ENCODE results near the gene IFITM1. TPM values are rescaled to one million over a fixed set of nuclear protein-coding genes. Genes with fewer than 3 reads are reported as not detected.

Gene IFITM1
- total RNA-seq, 1 donor from 2014 or later: 526 TPM

- Histone ChIP-seq H2AFZ (ENCODE audit: low read depth, low read length) (no peak overlapping the region), H3K4me1 (ENCODE audit: insufficient read depth, low read length) (peaks cover 10% of the 10 kb centered on the region), H3K9me3 (ENCODE audit: insufficient read depth, low read depth, low read length) (peaks cover 2% of the 10 kb centered on the region), H3K36me3 (ENCODE audit: insufficient read depth, low read length) (no peaks in the 10 kb centered on the region), H4K20me1 (ENCODE audit: insufficient read depth, low read length) (no peaks in the 10 kb centered on the region), H3K27ac (ENCODE audit: low read depth, low read length) (no peak overlapping the region), H3K4me3 (ENCODE audit: insufficient read depth, low read depth, low read length) (no peak overlapping the region), H3K4me2 (ENCODE audit: low read length) (no peak overlapping the region), H3K9ac (ENCODE audit: low read length) (no peak overlapping the region), H3K79me2 (ENCODE audit: insufficient read depth, low read length) (no peaks in the 10 kb centered on the region), H3K27me3 (ENCODE audit: insufficient read depth, low read length) (no peaks in the 10 kb centered on the region)
- FAIRE-seq (no peak), DNase-seq (ENCODE audit: low read depth) (no peak)
- Mint-ChIP-seq H3K9me3 (ENCODE audit: unreplicated experiment) (no peaks in the 10 kb centered on the region), H3K36me3 (ENCODE audit: low read depth, unreplicated experiment) (no peaks in the 10 kb centered on the region), H3K27me3 (ENCODE audit: low read depth, unreplicated experiment) (peaks cover 7% of the 10 kb centered on the region), H3K27ac (ENCODE audit: unreplicated experiment) (no peak overlapping the region), H3K4me3 (ENCODE audit: unreplicated experiment) (no peak overlapping the region), H3K4me1 (ENCODE audit: low read depth, unreplicated experiment) (peaks cover 7% of the 10 kb centered on the region)
- TF ChIP-seq EZH2 (IDR thresholded peaks at IDR 0.05; ENCODE audit: insufficient read depth, low read length): no peak
- TF ChIP-seq, protein P1, sequence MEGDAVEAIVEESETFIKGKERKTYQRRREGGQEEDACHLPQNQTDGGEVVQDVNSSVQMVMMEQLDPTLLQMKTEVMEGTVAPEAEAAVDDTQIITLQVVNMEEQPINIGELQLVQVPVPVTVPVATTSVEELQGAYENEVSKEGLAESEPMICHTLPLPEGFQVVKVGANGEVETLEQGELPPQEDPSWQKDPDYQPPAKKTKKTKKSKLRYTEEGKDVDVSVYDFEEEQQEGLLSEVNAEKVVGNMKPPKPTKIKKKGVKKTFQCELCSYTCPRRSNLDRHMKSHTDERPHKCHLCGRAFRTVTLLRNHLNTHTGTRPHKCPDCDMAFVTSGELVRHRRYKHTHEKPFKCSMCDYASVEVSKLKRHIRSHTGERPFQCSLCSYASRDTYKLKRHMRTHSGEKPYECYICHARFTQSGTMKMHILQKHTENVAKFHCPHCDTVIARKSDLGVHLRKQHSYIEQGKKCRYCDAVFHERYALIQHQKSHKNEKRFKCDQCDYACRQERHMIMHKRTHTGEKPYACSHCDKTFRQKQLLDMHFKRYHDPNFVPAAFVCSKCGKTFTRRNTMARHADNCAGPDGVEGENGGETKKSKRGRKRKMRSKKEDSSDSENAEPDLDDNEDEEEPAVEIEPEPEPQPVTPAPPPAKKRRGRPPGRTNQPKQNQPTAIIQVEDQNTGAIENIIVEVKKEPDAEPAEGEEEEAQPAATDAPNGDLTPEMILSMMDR (IDR thresholded peaks at IDR 0.05; ENCODE audit: insufficient read depth, low read depth, low read length): no peak
These were observed 38.7 kb downstream of the IFITM1 start for GRCh38 chr11:352456-353031.

- Mint-ChIP-seq H3K4me1 (ENCODE audit: low read depth, unreplicated experiment) (peaks cover 7% of the 10 kb centered on the region), H3K27ac (ENCODE audit: unreplicated experiment) (no peak overlapping the region), H3K4me3 (ENCODE audit: unreplicated experiment) (peak overlapping the region; percentile 58), H3K27me3 (ENCODE audit: low read depth, unreplicated experiment) (peaks cover 7% of the 10 kb centered on the region), H3K36me3 (ENCODE audit: low read depth, unreplicated experiment) (no peaks in the 10 kb centered on the region), H3K9me3 (ENCODE audit: unreplicated experiment) (no peaks in the 10 kb centered on the region)
- H3K4me3 ChIP-seq (ENCODE audit: insufficient read depth, low read depth, low read length): no peak overlapping the region
- no peak overlapping the region for H3K27ac ChIP-seq (ENCODE audit: low read depth, low read length)
- H3K79me2 ChIP-seq (ENCODE audit: insufficient read depth, low read length): no peaks in the 10 kb centered on the region
- FAIRE-seq (no peak), DNase-seq (ENCODE audit: low read depth) (peak; percentile 58)
- H3K9ac ChIP-seq (ENCODE audit: low read length): peak overlapping the region; percentile 18
- H2AFZ ChIP-seq (ENCODE audit: low read depth, low read length): peak overlapping the region; percentile 38
- no peaks in the 10 kb centered on the region for H4K20me1 ChIP-seq (ENCODE audit: insufficient read depth, low read length)
- H3K9me3 ChIP-seq (ENCODE audit: insufficient read depth, low read depth, low read length): peaks cover 2% of the 10 kb centered on the region
- TF ChIP-seq, protein P1 (IDR thresholded peaks at IDR 0.05; ENCODE audit: insufficient read depth, low read depth, low read length): no peak
- no peak for TF ChIP-seq EZH2 (IDR thresholded peaks at IDR 0.05; ENCODE audit: insufficient read depth, low read length)
- no peak overlapping the region for H3K4me2 ChIP-seq (ENCODE audit: low read length)
- no peaks in the 10 kb centered on the region for H3K36me3 ChIP-seq (ENCODE audit: insufficient read depth, low read length)
- no peaks in the 10 kb centered on the region for H3K27me3 ChIP-seq (ENCODE audit: insufficient read depth, low read length)
- H3K4me1 ChIP-seq (ENCODE audit: insufficient read depth, low read length): peaks cover 10% of the 10 kb centered on the region
These were observed 39.5 kb downstream of the IFITM1 start for GRCh38 chr11:353179-353873.
